BE2C (cell line): Measurements from ENCODE around the gene IRGC.

ENCODE experiments used
- DNase-seq: peaks from one replicate; pipeline ENCODE4 v3.0.0-alpha.2; 2020
- H3K27me3 ChIP-seq: fragments of 250-450 bp; sonication (Bioruptor Pico); 2 replicates; pipeline ENCODE4 v1.5.1; 2020; ENCODE audit warnings: mild to moderate bottlenecking
- H3K36me3 ChIP-seq: fragments of 250-450 bp; sonication (Bioruptor Pico); 2 replicates; pipeline ENCODE4 v1.5.1; 2020; ENCODE audit warnings: mild to moderate bottlenecking
- H3K4me1 ChIP-seq: fragments of 250-450 bp; sonication (Bioruptor Pico); 2 replicates; pipeline ENCODE4 v1.5.1; 2020
- H3K4me3 ChIP-seq: 2 replicates; pipeline ENCODE4 v1.5.1; 2011; ENCODE audit warnings: low read depth, low read length
- H3K9me3 ChIP-seq: fragments of 250-450 bp; sonication (Bioruptor Pico); 2 replicates; pipeline ENCODE4 v1.5.1; 2020
- TF ChIP-seq, protein P1 (sequence below): IDR thresholded peaks from 2 replicates; pipeline ENCODE4 v1.5.1; 2012; ENCODE audit warnings: mild to moderate bottlenecking, low read depth, low read length

IRGC gene

DNA sequence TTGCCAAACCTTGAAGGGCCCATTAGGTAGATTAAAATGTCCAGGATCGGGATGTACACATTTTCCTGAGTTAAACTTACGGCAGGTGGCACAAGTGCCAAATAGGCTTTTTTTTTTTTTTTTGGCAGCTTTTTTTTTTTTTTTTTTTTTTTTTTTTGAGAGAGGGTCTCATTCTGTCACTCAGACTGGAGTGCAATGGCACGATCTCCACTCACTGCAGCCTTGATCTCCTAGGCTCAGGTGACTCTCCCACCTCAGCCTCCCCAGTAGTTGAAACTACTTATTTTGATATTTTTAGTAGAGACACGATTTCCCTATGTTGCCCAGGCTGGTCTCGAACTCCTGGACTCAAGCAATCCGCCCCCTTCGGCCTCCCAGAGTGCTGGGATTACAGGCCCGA lies 9.0 kb downstream of the IRGC start:
- TF ChIP-seq, protein P1, sequence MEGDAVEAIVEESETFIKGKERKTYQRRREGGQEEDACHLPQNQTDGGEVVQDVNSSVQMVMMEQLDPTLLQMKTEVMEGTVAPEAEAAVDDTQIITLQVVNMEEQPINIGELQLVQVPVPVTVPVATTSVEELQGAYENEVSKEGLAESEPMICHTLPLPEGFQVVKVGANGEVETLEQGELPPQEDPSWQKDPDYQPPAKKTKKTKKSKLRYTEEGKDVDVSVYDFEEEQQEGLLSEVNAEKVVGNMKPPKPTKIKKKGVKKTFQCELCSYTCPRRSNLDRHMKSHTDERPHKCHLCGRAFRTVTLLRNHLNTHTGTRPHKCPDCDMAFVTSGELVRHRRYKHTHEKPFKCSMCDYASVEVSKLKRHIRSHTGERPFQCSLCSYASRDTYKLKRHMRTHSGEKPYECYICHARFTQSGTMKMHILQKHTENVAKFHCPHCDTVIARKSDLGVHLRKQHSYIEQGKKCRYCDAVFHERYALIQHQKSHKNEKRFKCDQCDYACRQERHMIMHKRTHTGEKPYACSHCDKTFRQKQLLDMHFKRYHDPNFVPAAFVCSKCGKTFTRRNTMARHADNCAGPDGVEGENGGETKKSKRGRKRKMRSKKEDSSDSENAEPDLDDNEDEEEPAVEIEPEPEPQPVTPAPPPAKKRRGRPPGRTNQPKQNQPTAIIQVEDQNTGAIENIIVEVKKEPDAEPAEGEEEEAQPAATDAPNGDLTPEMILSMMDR: no peak

DNA sequence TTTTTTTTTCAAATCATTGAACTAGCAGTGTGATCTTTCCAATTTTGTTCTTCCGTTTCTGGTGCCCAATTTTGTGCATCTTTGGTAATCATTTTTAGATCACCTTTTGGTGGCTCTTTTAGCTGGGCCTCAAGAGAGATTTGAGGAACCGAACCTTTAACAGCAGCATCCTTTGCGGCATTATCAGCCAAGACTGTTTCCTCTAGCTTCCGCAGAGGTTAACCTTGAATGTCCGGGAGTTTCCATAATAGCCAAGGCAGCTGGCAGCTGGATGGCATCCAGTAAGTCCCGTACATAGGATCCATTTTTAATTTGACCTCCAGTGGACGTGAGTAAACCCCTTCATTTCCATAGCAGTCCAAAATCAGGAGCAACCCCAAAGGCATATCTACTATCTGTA lies 9.6 kb downstream of the IRGC start:
- H3K27me3 ChIP-seq: no peaks in the 10 kb centered on the region
- DNase-seq: no peak
- TF ChIP-seq, protein P1: no peak
- no peak overlapping the region for H3K4me3 ChIP-seq
- peaks cover 5% of the 10 kb centered on the region; the same call in 1 of the 2 replicates for H3K36me3 ChIP-seq
- no peaks in the 10 kb centered on the region for H3K9me3 ChIP-seq
- H3K4me1 ChIP-seq: no peaks in the 10 kb centered on the region

More for the DNA sequence above, 9.0 kb downstream of the IRGC start:
- H3K4me3 ChIP-seq: no peak overlapping the region
- no peak for DNase-seq
- H3K36me3 ChIP-seq: peaks cover 5% of the 10 kb centered on the region; the same call in 1 of the 2 replicates
- no peaks in the 10 kb centered on the region for H3K9me3 ChIP-seq
- H3K4me1 ChIP-seq: no peaks in the 10 kb centered on the region
- no peaks in the 10 kb centered on the region for H3K27me3 ChIP-seq

DNA sequence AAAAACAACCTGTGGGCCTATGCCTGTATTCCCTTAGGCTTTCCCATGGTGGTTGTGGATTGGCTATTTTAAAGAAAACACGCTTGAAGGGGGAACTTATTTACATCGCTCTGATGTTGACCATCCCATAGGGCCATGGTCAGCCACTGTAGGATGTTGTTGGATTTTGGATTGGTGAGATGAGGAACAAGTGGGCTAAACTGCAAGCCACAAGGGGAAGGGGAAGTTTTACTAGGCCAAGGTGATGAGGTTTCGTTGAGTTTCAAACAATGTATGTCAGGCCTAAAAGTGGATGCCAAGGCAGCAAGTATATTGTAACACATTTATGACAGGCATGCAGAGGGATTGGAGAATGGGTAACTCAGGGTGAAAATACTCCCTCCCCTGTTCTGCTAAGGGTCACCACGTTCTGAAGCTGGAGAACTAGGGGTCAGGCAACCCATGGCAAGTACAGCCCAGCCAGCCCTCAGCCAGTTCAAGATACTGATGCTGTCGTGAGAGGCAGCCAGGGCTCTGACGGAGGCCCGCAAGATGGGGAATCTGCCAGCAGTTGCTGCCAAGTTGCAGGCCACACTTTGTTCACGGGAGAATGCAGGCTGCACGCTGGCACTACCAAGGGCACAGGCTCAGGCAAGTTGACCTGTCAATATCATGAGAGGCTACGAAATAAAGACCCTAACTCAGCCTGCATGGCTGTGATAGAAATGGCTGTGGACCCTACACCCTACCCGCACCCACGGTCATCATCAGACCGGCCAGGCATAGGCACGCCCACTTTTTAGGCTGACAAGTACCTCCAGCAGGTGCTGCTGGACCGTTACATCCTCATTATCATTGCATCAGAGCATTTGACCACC lies 11.1 kb downstream of the IRGC start:
- no peak for DNase-seq
- TF ChIP-seq, protein P1: no peak
- Histone ChIP-seq H3K4me3 (no peak overlapping the region), H3K9me3 (no peaks in the 10 kb centered on the region), H3K4me1 (no peaks in the 10 kb centered on the region), H3K27me3 (no peaks in the 10 kb centered on the region), H3K36me3 (peaks cover 15% of the 10 kb centered on the region)

DNA sequence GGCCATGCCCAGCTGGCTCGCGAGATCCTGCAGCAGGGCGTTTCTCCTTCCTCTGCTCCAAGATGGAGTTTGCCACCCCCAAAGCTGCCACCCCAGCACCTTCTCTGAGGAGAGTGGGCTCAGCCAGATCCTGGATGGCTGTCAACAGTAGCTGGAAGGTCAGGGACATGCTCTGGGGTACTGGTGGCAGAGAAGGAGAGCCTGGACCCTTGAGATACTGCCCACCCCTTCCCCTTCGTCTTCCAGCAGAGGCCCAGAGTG lies 11.6 kb downstream of the IRGC start:
- no peaks in the 10 kb centered on the region for H3K4me1 ChIP-seq
- TF ChIP-seq, protein P1: no peak

DNA sequence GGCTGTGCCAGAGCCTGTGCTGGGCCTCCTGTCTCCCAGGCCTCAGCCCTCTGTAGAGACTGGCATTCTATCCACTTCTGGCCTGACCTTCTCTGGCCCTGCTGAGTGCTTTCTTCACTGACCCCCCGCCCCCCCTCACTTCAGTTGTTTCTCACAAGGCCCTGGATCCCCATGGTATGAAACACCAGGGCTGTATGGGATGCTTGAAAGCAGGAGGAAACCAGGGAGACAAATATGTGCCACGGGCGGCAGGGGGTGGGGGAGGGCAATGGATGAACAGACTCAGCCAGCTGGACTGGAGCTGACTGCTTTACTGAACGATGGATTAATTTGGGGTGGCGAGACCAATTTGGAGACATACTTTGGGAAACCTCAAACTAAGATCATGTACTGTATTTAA lies 14.0 kb downstream of the IRGC start:
- Histone ChIP-seq H3K4me3 (no peak overlapping the region), H3K9me3 (no peaks in the 10 kb centered on the region), H3K4me1 (no peaks in the 10 kb centered on the region), H3K36me3 (peaks cover 15% of the 10 kb centered on the region), H3K27me3 (no peaks in the 10 kb centered on the region)
- TF ChIP-seq, protein P1: no peak
- no peak for DNase-seq

More for the DNA sequence above, 11.6 kb downstream of the IRGC start:
- H3K4me3 ChIP-seq: no peak overlapping the region
- no peak for DNase-seq
- peaks cover 15% of the 10 kb centered on the region for H3K36me3 ChIP-seq
- no peaks in the 10 kb centered on the region for H3K27me3 ChIP-seq
- no peaks in the 10 kb centered on the region for H3K9me3 ChIP-seq

DNA sequence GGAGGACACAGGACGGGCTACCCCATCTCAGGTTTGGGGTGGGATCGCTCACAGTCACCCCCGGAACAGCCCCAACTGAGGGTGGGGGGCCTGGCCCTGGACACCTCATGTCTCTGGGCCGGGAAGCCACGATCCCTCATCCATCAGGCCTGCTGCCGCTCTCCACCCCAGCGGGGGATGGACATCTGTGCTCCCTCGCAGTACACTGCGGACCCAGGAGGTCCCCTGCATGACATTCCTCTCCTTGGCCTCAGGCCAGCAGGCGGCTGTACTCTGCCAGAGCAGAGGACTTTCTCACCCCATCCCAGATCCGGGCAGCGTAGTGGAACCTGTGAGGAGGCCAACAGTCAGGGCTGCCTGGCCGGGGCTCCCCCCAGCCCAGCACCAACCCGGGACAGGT lies 15.5 kb downstream of the IRGC start:
- TF ChIP-seq, protein P1: no peak
- no peaks in the 10 kb centered on the region for H3K9me3 ChIP-seq
- H3K4me3 ChIP-seq: no peak overlapping the region
- peaks cover 15% of the 10 kb centered on the region for H3K36me3 ChIP-seq
- peak; percentile 42 for DNase-seq
- no peaks in the 10 kb centered on the region for H3K4me1 ChIP-seq
- no peaks in the 10 kb centered on the region for H3K27me3 ChIP-seq
